HEK293T (cell line): ENCODE results near the gene AR.

Experiments used
- CTCF ChIA-PET: fragments of 350-600 bp; formaldehyde crosslinking; extraction: SDS; loops from one replicate; lab custom pipeline; 2021; ENCODE audit warnings: antibody characterized with exemption, inconsistent platforms; lab: Yijun Ruan, JAX
- POLR2A ChIA-PET: fragments of 350-600 bp; formaldehyde crosslinking; extraction: SDS; loops from one replicate; lab custom pipeline; 2020; ENCODE audit warnings: antibody characterized with exemption, inconsistent platforms; lab: Yijun Ruan, JAX
- DNase-seq: peaks from one replicate; pipeline ENCODE4 v3.0.0; 2012; ENCODE audit warnings: mixed read lengths; ENCODE audit errors: extremely low spot score
- ARNT ChIP-seq: fragments of 450-650 bp; IDR thresholded peaks from 2 replicates; pipeline ENCODE4 v1.6.1; 2017; ENCODE audit warnings: mild to moderate bottlenecking
- BHLHE40 ChIP-seq: fragments of 450-650 bp; IDR thresholded peaks from 2 replicates; pipeline ENCODE4 v1.6.1; 2016; ENCODE audit warnings: mild to moderate bottlenecking, moderate library complexity, borderline replicate concordance
- CTBP1 ChIP-seq: fragments of 450-650 bp; IDR thresholded peaks from 2 replicates; pipeline ENCODE4 v1.6.1; 2016; ENCODE audit warnings: borderline replicate concordance
- ELF4 ChIP-seq: fragments of 450-650 bp; IDR thresholded peaks from 2 replicates; pipeline ENCODE4 v1.6.1; 2017; ENCODE audit warnings: antibody characterized with exemption
- FOXA1 ChIP-seq: fragments of 450-650 bp; IDR thresholded peaks from 2 replicates; pipeline ENCODE4 v1.6.1; 2016; ENCODE audit warnings: mild to moderate bottlenecking
- FOXK2 ChIP-seq: fragments of 450-650 bp; IDR thresholded peaks from 2 replicates; pipeline ENCODE4 v1.6.1; 2016; ENCODE audit warnings: mild to moderate bottlenecking
- FOXM1 ChIP-seq: fragments of 450-650 bp; IDR thresholded peaks from 2 replicates; pipeline ENCODE4 v1.6.1; 2017; ENCODE audit warnings: mild to moderate bottlenecking, borderline replicate concordance
- HDGF ChIP-seq: fragments of 450-650 bp; IDR thresholded peaks from 2 replicates; pipeline ENCODE4 v1.6.1; 2017; ENCODE audit warnings: antibody characterized with exemption, borderline replicate concordance
- L3MBTL2 ChIP-seq: fragments of 450-650 bp; conservative IDR thresholded peaks from 2 replicates; pipeline ENCODE4 v1.6.1; 2016; ENCODE audit warnings: mild to moderate bottlenecking
- LEF1 ChIP-seq: fragments of 450-650 bp; IDR thresholded peaks from 2 replicates; pipeline ENCODE4 v1.6.1; 2017; ENCODE audit warnings: mild to moderate bottlenecking, borderline replicate concordance
- NFRKB ChIP-seq: fragments of 450-650 bp; IDR thresholded peaks from 2 replicates; pipeline ENCODE4 v1.6.1; 2016; ENCODE audit warnings: mild to moderate bottlenecking, moderate library complexity
- SP1 ChIP-seq: fragments of 450-650 bp; IDR thresholded peaks from 2 replicates; pipeline ENCODE4 v1.6.1; 2017
- SUZ12 ChIP-seq: fragments of 450-650 bp; IDR thresholded peaks from 2 replicates; pipeline ENCODE4 v1.6.1; 2016; ENCODE audit warnings: mild to moderate bottlenecking
- TARDBP ChIP-seq: fragments of 450-650 bp; IDR thresholded peaks from 2 replicates; pipeline ENCODE4 v1.6.1; 2016
- ZNF384 ChIP-seq: fragments of 450-650 bp; IDR thresholded peaks from 2 replicates; pipeline ENCODE4 v1.6.1; 2016
- TF ChIP-seq, protein P1 (sequence below): fragments of 450-650 bp; IDR thresholded peaks from 2 replicates; pipeline ENCODE4 v1.6.1; 2016

AR gene, protein sequence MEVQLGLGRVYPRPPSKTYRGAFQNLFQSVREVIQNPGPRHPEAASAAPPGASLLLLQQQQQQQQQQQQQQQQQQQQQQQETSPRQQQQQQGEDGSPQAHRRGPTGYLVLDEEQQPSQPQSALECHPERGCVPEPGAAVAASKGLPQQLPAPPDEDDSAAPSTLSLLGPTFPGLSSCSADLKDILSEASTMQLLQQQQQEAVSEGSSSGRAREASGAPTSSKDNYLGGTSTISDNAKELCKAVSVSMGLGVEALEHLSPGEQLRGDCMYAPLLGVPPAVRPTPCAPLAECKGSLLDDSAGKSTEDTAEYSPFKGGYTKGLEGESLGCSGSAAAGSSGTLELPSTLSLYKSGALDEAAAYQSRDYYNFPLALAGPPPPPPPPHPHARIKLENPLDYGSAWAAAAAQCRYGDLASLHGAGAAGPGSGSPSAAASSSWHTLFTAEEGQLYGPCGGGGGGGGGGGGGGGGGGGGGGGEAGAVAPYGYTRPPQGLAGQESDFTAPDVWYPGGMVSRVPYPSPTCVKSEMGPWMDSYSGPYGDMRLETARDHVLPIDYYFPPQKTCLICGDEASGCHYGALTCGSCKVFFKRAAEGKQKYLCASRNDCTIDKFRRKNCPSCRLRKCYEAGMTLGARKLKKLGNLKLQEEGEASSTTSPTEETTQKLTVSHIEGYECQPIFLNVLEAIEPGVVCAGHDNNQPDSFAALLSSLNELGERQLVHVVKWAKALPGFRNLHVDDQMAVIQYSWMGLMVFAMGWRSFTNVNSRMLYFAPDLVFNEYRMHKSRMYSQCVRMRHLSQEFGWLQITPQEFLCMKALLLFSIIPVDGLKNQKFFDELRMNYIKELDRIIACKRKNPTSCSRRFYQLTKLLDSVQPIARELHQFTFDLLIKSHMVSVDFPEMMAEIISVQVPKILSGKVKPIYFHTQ

DNA sequence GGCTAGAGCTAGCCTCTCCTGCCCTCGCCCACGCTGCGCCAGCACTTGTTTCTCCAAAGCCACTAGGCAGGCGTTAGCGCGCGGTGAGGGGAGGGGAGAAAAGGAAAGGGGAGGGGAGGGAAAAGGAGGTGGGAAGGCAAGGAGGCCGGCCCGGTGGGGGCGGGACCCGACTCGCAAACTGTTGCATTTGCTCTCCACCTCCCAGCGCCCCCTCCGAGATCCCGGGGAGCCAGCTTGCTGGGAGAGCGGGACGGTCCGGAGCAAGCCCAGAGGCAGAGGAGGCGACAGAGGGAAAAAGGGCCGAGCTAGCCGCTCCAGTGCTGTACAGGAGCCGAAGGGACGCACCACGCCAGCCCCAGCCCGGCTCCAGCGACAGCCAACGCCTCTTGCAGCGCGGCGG lies at the start of gene AR:
Gene AR (plus strand): TSS at position 204 of the 400 bp plus-strand sequence. CDS start 1,126 bp downstream, outside the sequence.
- TF ChIP-seq L3MBTL2 (no peak), ARNT (no peak), ELF4 (no peak), NFRKB (no peak), FOXA1 (no peak), SP1 (no peak), ZNF384 (no peak), LEF1 (no peak), BHLHE40 (no peak)
- TF ChIP-seq, protein P1, sequence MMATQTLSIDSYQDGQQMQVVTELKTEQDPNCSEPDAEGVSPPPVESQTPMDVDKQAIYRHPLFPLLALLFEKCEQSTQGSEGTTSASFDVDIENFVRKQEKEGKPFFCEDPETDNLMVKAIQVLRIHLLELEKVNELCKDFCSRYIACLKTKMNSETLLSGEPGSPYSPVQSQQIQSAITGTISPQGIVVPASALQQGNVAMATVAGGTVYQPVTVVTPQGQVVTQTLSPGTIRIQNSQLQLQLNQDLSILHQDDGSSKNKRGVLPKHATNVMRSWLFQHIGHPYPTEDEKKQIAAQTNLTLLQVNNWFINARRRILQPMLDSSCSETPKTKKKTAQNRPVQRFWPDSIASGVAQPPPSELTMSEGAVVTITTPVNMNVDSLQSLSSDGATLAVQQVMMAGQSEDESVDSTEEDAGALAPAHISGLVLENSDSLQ = no peak
- CTCF ChIA-PET = interaction anchor here (0.7 kb wide), 1 partner anchor 10 kb away, joined by 3 read pairs; no protein-coding TSS in a partner anchor
- POLR2A ChIA-PET = no interaction called here
- DNase-seq = no peak

DNA sequence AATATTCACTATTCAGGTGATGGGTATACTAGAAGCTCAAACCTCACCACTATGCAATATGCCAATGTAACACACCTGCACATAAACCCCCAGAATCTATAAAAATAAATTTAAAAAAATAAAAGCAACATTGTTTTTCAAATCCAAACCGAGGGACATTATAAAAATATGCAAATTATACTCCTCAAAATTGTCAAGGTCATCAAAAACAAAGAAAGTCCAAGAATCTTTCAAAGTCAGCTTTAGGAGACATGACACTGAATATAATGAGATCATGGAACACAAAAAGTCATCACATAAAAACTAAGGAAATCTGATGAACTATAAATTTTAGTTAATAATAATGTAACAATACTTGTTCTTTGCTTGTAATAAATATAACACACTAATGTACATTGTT lies 43.2 kb upstream of the AR start:
- TF ChIP-seq SP1 = no peak
- no peak for TF ChIP-seq FOXK2
- no peak for TF ChIP-seq HDGF
- no peak for TF ChIP-seq SUZ12
- DNase-seq = no peak
- CTCF ChIA-PET = no interaction called here
- POLR2A ChIA-PET = no interaction called here

DNA sequence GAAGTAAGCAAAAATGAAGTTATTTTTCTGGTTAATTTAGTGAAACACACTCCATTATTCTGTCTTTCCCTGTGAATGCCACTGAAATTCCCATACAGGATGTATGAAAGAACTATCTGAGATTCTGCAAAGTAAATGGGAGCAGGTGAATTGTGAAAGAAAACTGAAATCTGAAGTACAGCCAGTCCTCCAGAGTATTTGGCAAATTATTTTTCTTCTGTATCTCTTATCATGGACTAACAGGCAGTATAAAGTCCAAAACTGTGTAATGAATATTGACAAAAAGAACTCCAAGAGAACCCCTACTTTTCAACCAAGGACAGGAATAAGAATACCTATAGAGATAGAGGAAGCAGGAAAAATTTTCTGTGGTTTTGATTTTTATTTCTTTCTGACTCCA lies 40.8 kb upstream of the AR start:
- DNase-seq = no peak
- TF ChIP-seq FOXK2 (no peak), FOXM1 (no peak), BHLHE40 (no peak), ELF4 (no peak), LEF1 (no peak), SP1 (no peak), HDGF (no peak), SUZ12 (no peak), FOXA1 (no peak)
- CTCF ChIA-PET = no interaction called here
- POLR2A ChIA-PET = no interaction called here

DNA sequence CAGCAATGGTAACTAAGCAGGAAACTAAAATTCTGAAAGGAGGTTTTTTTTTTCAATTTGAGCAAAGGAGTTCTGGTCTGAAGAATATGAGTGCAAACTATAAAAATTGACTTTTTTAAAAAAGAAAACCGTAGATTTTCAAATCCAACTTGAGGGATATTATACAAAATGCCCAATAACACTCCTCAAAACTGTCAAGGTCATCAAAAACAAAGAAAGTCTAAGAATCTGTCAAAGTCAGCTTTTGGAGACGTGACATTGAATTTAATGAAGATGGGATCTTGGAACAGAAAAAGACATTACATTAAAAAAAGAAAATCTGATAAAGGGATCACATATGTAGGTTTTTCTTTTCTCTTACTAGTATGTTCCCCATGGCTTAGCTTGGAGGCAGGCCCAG lies 40.4 kb upstream of the AR start:
- ChIA-PET POLR2A (no interaction called here), CTCF (no interaction called here)
- no peak for DNase-seq
- TF ChIP-seq ELF4 = no peak
- TF ChIP-seq FOXA1 = no peak
- TF ChIP-seq HDGF = no peak
- no peak for TF ChIP-seq SP1
- no peak for TF ChIP-seq CTBP1
- TF ChIP-seq FOXM1 = no peak
- TF ChIP-seq LEF1 = no peak
- no peak for TF ChIP-seq ZNF384
- TF ChIP-seq TARDBP = no peak
- no peak for TF ChIP-seq ARNT
- no peak for TF ChIP-seq NFRKB
- no peak for TF ChIP-seq BHLHE40
- no peak for TF ChIP-seq L3MBTL2
- TF ChIP-seq, protein P1 = no peak

DNA sequence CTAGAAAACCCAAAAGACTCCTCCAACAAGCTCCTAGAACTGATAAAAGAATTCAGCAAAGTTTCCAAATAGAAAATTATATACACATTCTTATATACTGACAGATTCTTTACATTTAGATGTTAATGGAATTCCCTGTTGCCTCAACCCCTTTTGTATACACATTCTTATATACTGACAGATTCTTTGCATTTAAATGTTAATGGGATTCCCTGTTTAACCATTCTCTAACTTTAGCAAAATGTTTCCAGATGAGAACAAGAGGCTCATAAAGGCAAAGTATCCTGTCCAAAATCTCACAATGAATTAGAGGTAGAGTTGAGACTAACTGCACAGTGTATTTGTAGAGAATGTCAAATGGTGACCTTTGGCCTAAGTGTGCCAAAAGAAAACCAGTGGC lies 23.1 kb upstream of the AR start:
- ChIA-PET POLR2A (no interaction called here), CTCF (no interaction called here)
- no peak for DNase-seq
- TF ChIP-seq FOXK2 = no peak
- no peak for TF ChIP-seq LEF1
- TF ChIP-seq SP1 = no peak
- no peak for TF ChIP-seq CTBP1
- TF ChIP-seq BHLHE40 = no peak
- no peak for TF ChIP-seq FOXA1
- no peak for TF ChIP-seq ELF4
- no peak for TF ChIP-seq FOXM1
- no peak for TF ChIP-seq TARDBP
- no peak for TF ChIP-seq SUZ12
- TF ChIP-seq, protein P1 = no peak
- no peak for TF ChIP-seq ARNT
- no peak for TF ChIP-seq HDGF
- TF ChIP-seq NFRKB = no peak
- no peak for TF ChIP-seq ZNF384
- no peak for TF ChIP-seq L3MBTL2
